ENCODE data around the gene ZC3H15. TPM values are rescaled to one million over a fixed set of nuclear protein-coding genes. Genes with fewer than 3 reads are reported as not detected.

ZC3H15 gene
- total RNA-seq, 1 experiment from 2014 or later: 98.1 TPM

DNA sequence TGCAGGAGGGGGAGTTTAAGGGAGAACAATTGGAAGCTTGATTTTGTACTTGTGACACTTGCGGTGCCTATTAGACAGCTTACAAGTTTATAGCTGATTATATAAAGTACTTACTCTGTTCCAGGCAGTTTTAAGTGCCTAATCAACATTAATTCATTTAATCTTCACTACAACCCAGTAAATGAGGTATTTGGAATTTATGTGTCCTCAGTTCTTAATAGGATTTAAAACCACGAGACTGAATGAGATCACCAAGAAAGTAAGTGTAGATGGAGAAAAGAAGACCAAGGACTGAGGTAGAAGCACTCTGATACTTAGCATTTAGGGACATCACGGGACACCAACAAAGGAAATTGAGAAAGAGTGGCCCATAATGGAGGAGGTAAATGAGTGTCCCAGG, 49.8 kb downstream of the ZC3H15 start:
- Histone ChIP-seq H3K4me3 (ENCODE audit: low read depth, low read length) (no peak overlapping the region), H3K27me3 (replicated peaks; ENCODE audit: control insufficient read depth, insufficient read depth, low read length) (no peaks in the 10 kb centered on the region), H3K4me1 (peaks cover 31% of the 10 kb centered on the region), H3K36me3 (ENCODE audit: control insufficient read depth, insufficient read depth, low read length) (no peaks in the 10 kb centered on the region), H3K9me3 (no peaks in the 10 kb centered on the region)
- Mint-ChIP-seq H3K36me3 (ENCODE audit: insufficient read depth, unreplicated experiment) (no peaks in the 10 kb centered on the region), H3K9me3 (ENCODE audit: unreplicated experiment) (peaks cover 9% of the 10 kb centered on the region), H3K4me3 (ENCODE audit: unreplicated experiment) (no peak overlapping the region), H3K4me1 (ENCODE audit: low read depth, unreplicated experiment) (peaks cover 12% of the 10 kb centered on the region), H3K27ac (ENCODE audit: unreplicated experiment) (no peak overlapping the region), H3K27me3 (ENCODE audit: insufficient read depth, unreplicated experiment) (no peaks in the 10 kb centered on the region)
- no TSS peak for BruUV-seq (replicated peaks)
- no peak for DNase-seq
- intact Hi-C loops (cut with micrococcal nuclease; ENCODE audit: unreplicated experiment): no loop called here
- TF ChIP-seq, protein P1, sequence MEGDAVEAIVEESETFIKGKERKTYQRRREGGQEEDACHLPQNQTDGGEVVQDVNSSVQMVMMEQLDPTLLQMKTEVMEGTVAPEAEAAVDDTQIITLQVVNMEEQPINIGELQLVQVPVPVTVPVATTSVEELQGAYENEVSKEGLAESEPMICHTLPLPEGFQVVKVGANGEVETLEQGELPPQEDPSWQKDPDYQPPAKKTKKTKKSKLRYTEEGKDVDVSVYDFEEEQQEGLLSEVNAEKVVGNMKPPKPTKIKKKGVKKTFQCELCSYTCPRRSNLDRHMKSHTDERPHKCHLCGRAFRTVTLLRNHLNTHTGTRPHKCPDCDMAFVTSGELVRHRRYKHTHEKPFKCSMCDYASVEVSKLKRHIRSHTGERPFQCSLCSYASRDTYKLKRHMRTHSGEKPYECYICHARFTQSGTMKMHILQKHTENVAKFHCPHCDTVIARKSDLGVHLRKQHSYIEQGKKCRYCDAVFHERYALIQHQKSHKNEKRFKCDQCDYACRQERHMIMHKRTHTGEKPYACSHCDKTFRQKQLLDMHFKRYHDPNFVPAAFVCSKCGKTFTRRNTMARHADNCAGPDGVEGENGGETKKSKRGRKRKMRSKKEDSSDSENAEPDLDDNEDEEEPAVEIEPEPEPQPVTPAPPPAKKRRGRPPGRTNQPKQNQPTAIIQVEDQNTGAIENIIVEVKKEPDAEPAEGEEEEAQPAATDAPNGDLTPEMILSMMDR (IDR thresholded peaks at IDR 0.05; ENCODE audit: insufficient read depth in 1 of 2, low read depth in 1 of 2, low read length in 1 of 2, severe bottlenecking in 1 of 2, unreplicated experiment in 1 of 2): no peak
- CTCF ChIA-PET: no interaction called here
- POLR2A ChIA-PET: no interaction called here

GRCh38 chr2:186537019-186537418, 51.0 kb downstream of the ZC3H15 start:
- no peaks in the 10 kb centered on the region for H3K9me3 ChIP-seq
- H3K4me1 ChIP-seq: peaks cover 29% of the 10 kb centered on the region
- POLR2A ChIA-PET: no interaction called here
- no peak overlapping the region for H3K4me3 ChIP-seq (ENCODE audit: low read depth, low read length)
- no peaks in the 10 kb centered on the region for H3K27me3 ChIP-seq (replicated peaks; ENCODE audit: control insufficient read depth, insufficient read depth, low read length)
- no peak for DNase-seq
- TF ChIP-seq, protein P1 (IDR thresholded peaks at IDR 0.05; ENCODE audit: insufficient read depth in 1 of 2, low read depth in 1 of 2, low read length in 1 of 2, severe bottlenecking in 1 of 2, unreplicated experiment in 1 of 2): no peak
- Mint-ChIP-seq H3K27me3 (ENCODE audit: insufficient read depth, unreplicated experiment) (no peaks in the 10 kb centered on the region), H3K4me3 (ENCODE audit: unreplicated experiment) (no peak overlapping the region), H3K9me3 (ENCODE audit: unreplicated experiment) (peaks cover 9% of the 10 kb centered on the region), H3K36me3 (ENCODE audit: insufficient read depth, unreplicated experiment) (no peaks in the 10 kb centered on the region), H3K4me1 (ENCODE audit: low read depth, unreplicated experiment) (peaks cover 16% of the 10 kb centered on the region), H3K27ac (ENCODE audit: unreplicated experiment) (no peak overlapping the region)
- intact Hi-C loops (cut with micrococcal nuclease; ENCODE audit: unreplicated experiment): no loop called here
- BruUV-seq (replicated peaks): no TSS peak
- no peaks in the 10 kb centered on the region for H3K36me3 ChIP-seq (ENCODE audit: control insufficient read depth, insufficient read depth, low read length)
- CTCF ChIA-PET: no interaction called here

DNA sequence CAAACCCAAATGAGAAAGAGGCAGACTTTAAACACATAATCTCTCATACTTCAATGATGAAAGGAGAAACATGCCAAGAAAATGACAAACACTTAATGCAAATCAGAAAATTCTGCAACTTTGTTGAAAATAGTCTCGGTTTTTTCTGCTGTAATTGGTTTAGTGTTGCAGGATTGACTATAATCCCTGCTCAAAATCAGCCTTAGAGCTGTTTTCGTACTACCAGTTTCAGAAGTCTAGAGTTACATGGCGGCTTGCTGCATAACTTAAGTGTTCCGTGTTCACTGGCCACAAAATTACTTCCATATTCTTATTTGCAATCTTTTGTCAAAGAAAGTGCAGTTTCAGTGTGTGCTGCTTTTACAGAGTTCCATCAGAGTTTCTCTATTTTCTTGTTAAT, 54.9 kb downstream of the ZC3H15 start:
- intact Hi-C loops (cut with micrococcal nuclease; ENCODE audit: unreplicated experiment): no loop called here
- CTCF ChIA-PET: no interaction called here
- no peaks in the 10 kb centered on the region for H3K27me3 Mint-ChIP-seq (ENCODE audit: insufficient read depth, unreplicated experiment)

More for the DNA sequence above, 54.9 kb downstream of the ZC3H15 start:
- peaks cover 9% of the 10 kb centered on the region for H3K9me3 Mint-ChIP-seq (ENCODE audit: unreplicated experiment)
- no peaks in the 10 kb centered on the region for H3K9me3 ChIP-seq
- no peak overlapping the region for H3K4me3 Mint-ChIP-seq (ENCODE audit: unreplicated experiment)
- H3K4me1 ChIP-seq: peaks cover 36% of the 10 kb centered on the region
- no peaks in the 10 kb centered on the region for H3K36me3 Mint-ChIP-seq (ENCODE audit: insufficient read depth, unreplicated experiment)
- no peaks in the 10 kb centered on the region for H3K27me3 ChIP-seq (replicated peaks; ENCODE audit: control insufficient read depth, insufficient read depth, low read length)
- H3K4me3 ChIP-seq (ENCODE audit: low read depth, low read length): no peak overlapping the region
- BruUV-seq (replicated peaks): no TSS peak
- POLR2A ChIA-PET: no interaction called here
- DNase-seq: no peak
- H3K4me1 Mint-ChIP-seq (ENCODE audit: low read depth, unreplicated experiment): peaks cover 11% of the 10 kb centered on the region
- no peaks in the 10 kb centered on the region for H3K36me3 ChIP-seq (ENCODE audit: control insufficient read depth, insufficient read depth, low read length)
- TF ChIP-seq, protein P1 (IDR thresholded peaks at IDR 0.05; ENCODE audit: insufficient read depth in 1 of 2, low read depth in 1 of 2, low read length in 1 of 2, severe bottlenecking in 1 of 2, unreplicated experiment in 1 of 2): no peak
- H3K27ac Mint-ChIP-seq (ENCODE audit: unreplicated experiment): no peak overlapping the region
